Measurements from ENCODE around the gene USP44.

Gene USP44

DNA sequence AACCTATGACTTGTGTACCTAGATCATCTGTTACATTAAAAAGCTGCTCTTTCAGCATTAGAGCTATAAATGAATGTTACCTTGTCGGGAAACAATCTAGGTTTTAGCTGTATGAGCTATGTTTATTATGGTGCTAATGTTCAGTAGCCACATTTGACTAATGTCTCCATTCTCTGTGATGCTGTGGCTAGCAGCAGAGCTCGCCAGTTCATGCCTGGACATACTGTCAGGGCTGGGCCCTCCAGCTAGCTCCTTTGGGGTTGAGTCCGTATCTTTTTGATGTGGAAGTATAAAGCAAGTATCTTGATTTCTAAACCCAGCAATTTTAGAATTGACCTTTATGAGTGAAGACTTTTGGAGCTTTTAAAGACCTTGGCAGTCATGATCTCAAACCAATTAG, 36.1 kb downstream of the USP44 start:
- TF ChIP-seq, protein P1, sequence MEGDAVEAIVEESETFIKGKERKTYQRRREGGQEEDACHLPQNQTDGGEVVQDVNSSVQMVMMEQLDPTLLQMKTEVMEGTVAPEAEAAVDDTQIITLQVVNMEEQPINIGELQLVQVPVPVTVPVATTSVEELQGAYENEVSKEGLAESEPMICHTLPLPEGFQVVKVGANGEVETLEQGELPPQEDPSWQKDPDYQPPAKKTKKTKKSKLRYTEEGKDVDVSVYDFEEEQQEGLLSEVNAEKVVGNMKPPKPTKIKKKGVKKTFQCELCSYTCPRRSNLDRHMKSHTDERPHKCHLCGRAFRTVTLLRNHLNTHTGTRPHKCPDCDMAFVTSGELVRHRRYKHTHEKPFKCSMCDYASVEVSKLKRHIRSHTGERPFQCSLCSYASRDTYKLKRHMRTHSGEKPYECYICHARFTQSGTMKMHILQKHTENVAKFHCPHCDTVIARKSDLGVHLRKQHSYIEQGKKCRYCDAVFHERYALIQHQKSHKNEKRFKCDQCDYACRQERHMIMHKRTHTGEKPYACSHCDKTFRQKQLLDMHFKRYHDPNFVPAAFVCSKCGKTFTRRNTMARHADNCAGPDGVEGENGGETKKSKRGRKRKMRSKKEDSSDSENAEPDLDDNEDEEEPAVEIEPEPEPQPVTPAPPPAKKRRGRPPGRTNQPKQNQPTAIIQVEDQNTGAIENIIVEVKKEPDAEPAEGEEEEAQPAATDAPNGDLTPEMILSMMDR (IDR thresholded peaks at IDR 0.05) = no peak

- TF ChIP-seq, protein P1 (IDR thresholded peaks at IDR 0.05) = no peak
These were observed 37.7 kb downstream of the USP44 start for GRCh38 chr12:95513599-95513998.

- TF ChIP-seq, protein P1 (IDR thresholded peaks at IDR 0.05) = no peak
These were observed 39.3 kb downstream of the USP44 start for GRCh38 chr12:95511977-95512376.

DNA sequence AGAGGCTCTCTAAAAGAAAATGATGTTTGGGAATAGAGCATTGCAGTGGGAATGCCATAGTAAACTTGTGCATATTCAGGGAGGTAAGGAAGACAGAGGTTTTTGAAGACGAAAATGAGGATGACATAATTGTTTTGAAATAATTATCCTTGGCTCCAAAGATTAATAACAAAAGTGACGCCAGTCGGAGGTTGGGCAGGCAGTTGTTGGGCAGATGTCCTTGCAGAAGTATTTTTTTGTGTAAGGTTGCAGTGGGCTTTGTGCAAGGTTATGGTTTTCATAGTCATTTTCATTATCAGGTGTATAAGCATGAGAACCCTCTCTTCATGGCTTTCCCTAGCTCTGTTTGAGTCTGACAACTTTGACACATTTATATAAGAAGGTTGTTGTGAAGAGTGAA, 42.0 kb downstream of the USP44 start:
- TF ChIP-seq, protein P1 (IDR thresholded peaks at IDR 0.05) = no peak

DNA sequence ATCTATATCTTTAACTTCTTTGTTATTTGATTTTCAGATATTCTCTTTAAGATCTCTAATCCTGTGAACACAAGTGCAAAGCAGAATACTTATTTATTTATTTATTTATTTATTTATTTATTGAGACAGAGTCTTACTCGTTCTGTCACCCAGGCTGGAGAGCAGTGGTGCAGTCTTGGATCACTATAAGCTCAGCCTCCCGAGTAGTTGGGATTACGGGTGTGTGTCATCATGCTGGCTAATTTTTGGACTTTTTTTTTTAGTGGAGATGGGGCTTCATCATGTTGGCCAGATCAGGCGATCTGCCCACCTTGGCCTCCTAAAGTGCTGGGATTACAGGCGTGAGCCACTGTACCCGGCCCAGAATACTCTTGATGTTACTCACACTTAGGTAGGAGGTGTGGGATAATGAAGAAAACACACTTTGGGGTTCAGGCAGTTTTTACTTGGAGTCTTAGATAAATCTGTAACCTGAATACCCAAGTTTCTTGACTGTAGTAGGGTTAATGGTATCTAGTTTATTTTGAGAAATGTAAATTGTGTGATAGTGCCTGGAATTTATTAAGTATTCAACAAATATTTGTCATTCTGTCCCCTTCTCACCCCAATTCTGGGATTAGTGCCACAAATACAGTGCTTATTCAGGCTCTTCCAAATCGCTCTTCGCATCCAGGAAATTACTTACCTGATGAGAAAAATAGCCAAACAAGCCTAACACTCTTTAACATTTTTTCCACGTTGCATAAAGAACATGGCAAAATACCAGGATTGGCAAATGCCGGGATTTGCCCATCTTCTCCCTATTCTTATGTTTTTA, 44.4 kb downstream of the USP44 start:
- TF ChIP-seq, protein P1 (IDR thresholded peaks at IDR 0.05) = no peak

- TF ChIP-seq, protein P1 (IDR thresholded peaks at IDR 0.05) = no peak
These were observed 46.2 kb downstream of the USP44 start for GRCh38 chr12:95505039-95505438.

GRCh38 chr12:95504140-95504539, 47.1 kb downstream of the USP44 start:
- TF ChIP-seq, protein P1 (IDR thresholded peaks at IDR 0.05) = no peak

Data from LNCAP (cell line).